Small intestine (tissue), 7 donors: ENCODE data around the gene THSD7A. TPM values are rescaled to one million over a fixed set of nuclear protein-coding genes. Genes with fewer than 3 reads are reported as not detected.

ENCODE experiments used
- DNase-seq, 2 donors: peaks; one replicate each; pipeline versions ENCODE4 v3.0.0 to v3.0.0-alpha.2; 2013
- FAIRE-seq: peaks from 2 replicates; lab custom pipeline; 2012; peaks lifted over from hg19 to GRCh38; lab: Jason Lieb, UNC
- H3K27ac ChIP-seq, 3 donors: one replicate each; pipeline ENCODE4 v1.5.1; 2013; ENCODE audit warnings: low read length in 2 of 3, mild to moderate bottlenecking in 2 of 3, control low read depth in 1 of 3, inconsistent platforms in 1 of 3, low read depth in 1 of 3, moderate library complexity in 1 of 3
- H3K27me3 ChIP-seq, 3 donors: one replicate each; pipeline ENCODE4 v1.6.1; 2013; ENCODE audit warnings: low read length in 3 of 3, inconsistent platforms in 1 of 3; ENCODE audit not compliant: control insufficient read depth in 3 of 3, insufficient read depth in 3 of 3
- H3K36me3 ChIP-seq, 3 donors: one replicate each; pipeline ENCODE4 v1.6.1; 2013; ENCODE audit warnings: low read length in 3 of 3, inconsistent platforms in 1 of 3, low read depth in 1 of 3, mild to moderate bottlenecking in 1 of 3, moderate library complexity in 1 of 3; ENCODE audit not compliant: control insufficient read depth in 3 of 3, insufficient read depth in 2 of 3
- H3K4me1 ChIP-seq, 3 donors: one replicate each; pipeline ENCODE4 v1.6.1; 2013; ENCODE audit warnings: low read length in 2 of 3, inconsistent platforms in 1 of 3, low read depth in 1 of 3, mild to moderate bottlenecking in 1 of 3, moderate library complexity in 1 of 3; ENCODE audit not compliant: control insufficient read depth in 3 of 3, insufficient read depth in 2 of 3
- H3K4me3 ChIP-seq, 3 donors: one replicate each; pipeline ENCODE4 v1.5.1; 2013; ENCODE audit warnings: low read length in 3 of 3, control low read depth in 1 of 3, inconsistent platforms in 1 of 3, low read depth in 1 of 3, mild to moderate bottlenecking in 1 of 3, moderate library complexity in 1 of 3
- H3K9me3 ChIP-seq, 2 donors: one replicate each; pipeline ENCODE4 v1.6.1; 2013; ENCODE audit warnings: low read depth in 1 of 2, low read length in 1 of 2; ENCODE audit not compliant: control insufficient read depth in 2 of 2, insufficient read depth in 1 of 2
- WGBS, 3 donors: extraction: QIAGEN DNeasy Blood & Tissue Kit; methylation state at CpG; one replicate each; pipeline ENCODE4 v1.1.7; 2013; 5-methylcytosine and 5-hydroxymethylcytosine counted together
- polyA plus RNA-seq, 4 donors: library from polyadenylated mRNA; stranded (reverse) in 3 of 4; unstranded in 1 of 4; fragments of 200-250 nt in 3 of 4; fragments of 120-200 nt in 1 of 4; gene quantifications; one replicate each; pipeline versions ENCODE4 v1.2.1 to v1.2.3, GENCODE V29; 2013
- donor health status: healthy with polysubstance abuse.
- donor health status: control.
- donor health status: control.
- donor health status: Bipolar disorder and iron deficiency.
- donor health status: healthy.

THSD7A gene
- polyA plus RNA-seq, 4 donors: 1.1 to 3.5 TPM; not detected in 2

DNA sequence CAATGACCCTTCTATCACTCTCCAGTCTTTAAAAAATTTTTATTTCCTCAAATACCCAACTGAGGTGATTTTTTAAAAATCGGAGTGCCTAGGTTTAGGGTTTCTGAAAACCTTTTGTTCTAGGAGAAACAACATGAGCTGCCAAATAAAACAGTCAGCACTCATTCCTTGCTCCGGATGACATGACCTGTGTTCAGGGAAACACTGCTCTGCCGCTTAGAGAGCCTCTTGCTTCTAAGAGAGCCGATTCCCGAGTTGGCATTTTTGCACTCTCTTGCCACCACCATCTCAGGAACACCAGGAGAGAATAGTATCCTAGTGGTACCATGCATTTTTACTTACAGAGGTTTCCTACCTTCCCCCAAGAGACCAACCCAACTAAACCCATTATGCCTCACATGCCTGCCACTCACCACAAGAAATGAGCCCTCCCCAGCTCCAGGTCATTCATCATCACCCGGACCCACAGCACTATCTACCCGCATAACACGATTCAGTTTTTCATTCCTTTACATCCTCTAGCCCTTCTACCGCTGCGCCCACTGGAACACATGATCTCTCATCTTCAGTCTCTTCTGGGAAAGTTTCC lies 365.4 kb downstream of the THSD7A start:
- H3K27me3 ChIP-seq: no peaks in the 10 kb centered on the region
- FAIRE-seq: no peak

GRCh38 chr7:11464624-11465023 lies 367.4 kb downstream of the THSD7A start:
- no peak for DNase-seq
- no peaks in the 10 kb centered on the region for H3K27me3 ChIP-seq
- 61 to 76% (median 70%) methylated on average over 3 of the region's 3 CpGs for WGBS, 3 donors

More for the DNA sequence above, 365.4 kb downstream of the THSD7A start:
- Histone ChIP-seq H3K4me3 (no peak overlapping the region), H3K36me3 (no peaks in the 10 kb centered on the region), H3K27ac (no peak overlapping the region), H3K9me3 (no peaks in the 10 kb centered on the region), H3K4me1 (peaks cover 0 to 9% (median 0%) of the 10 kb centered on the region in 3 donors)
- no peak for DNase-seq
- 86 to 89% (median 89%) methylated on average over 10 of the region's 10 CpGs for WGBS, 3 donors

GRCh38 chr7:11461946-11462345 lies 370.1 kb downstream of the THSD7A start:
- DNase-seq: peak in 1 of 2 donors; percentile 69
- 51 to 69% (median 64%) methylated on average over 6 of the region's 6 CpGs for WGBS, 3 donors
- H3K9me3 ChIP-seq: no peaks in the 10 kb centered on the region
- no peak for FAIRE-seq
- H3K27me3 ChIP-seq: no peaks in the 10 kb centered on the region
- peaks cover 0 to 7% (median 0%) of the 10 kb centered on the region in 3 donors for H3K4me1 ChIP-seq
- H3K27ac ChIP-seq: peak overlapping the region in 1 of 3 donors; percentile 73
- peak overlapping the region in 1 of 3 donors; percentile 18 for H3K4me3 ChIP-seq
- H3K36me3 ChIP-seq: no peaks in the 10 kb centered on the region

More at GRCh38 chr7:11464624-11465023, 367.4 kb downstream of the THSD7A start:
- no peak for FAIRE-seq
- H3K27ac ChIP-seq: no peak overlapping the region
- no peaks in the 10 kb centered on the region for H3K36me3 ChIP-seq
- H3K9me3 ChIP-seq: no peaks in the 10 kb centered on the region
- H3K4me1 ChIP-seq: peaks cover 0 to 8% (median 0%) of the 10 kb centered on the region in 3 donors
- H3K4me3 ChIP-seq: no peak overlapping the region

DNA sequence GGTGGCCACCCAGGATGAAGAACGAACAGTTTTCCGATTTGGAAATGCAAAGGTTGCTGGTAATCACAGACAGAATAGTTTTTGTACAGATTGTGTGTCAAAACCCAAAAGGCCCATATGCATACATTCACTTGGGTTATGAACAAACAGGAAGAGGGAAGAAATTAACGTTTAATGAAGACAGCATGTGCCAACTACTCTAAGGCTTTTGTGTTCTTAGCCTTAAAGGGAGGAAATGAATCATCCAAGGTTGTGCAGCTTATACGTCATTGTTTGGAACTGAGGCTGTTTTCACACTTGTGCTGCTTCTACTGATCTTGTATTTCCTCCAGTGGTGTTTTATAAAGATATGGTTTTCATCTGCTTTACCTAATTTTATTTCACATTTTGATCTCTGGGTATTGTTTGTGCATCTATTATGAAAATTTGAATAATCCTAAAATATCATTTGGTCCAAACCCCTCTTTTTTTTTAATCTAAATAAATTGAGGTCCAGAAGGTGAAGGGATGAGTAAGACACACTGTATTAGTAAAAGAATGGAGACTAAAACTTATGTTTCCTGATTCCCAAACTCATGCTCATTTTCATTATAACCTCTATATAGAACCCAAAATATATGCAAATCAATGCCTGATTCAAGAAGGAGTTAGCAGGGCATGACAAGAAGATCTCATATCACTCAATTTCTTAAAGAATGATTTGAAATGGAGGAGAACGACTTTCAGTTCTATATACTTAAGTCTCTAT lies 373.1 kb downstream of the THSD7A start:
- WGBS, 3 donors: 58 to 66% (median 64%) methylated on average over 5 of the region's 5 CpGs
- no peak for DNase-seq
- Histone ChIP-seq H3K9me3 (no peaks in the 10 kb centered on the region), H3K27me3 (no peaks in the 10 kb centered on the region), H3K4me1 (peaks cover 0 to 7% (median 0%) of the 10 kb centered on the region in 3 donors), H3K36me3 (no peaks in the 10 kb centered on the region), H3K27ac (no peak overlapping the region), H3K4me3 (no peak overlapping the region)
- FAIRE-seq: no peak

- no peak for FAIRE-seq
- 51 to 75% (median 64%) methylated on average over 3 of the region's 3 CpGs for WGBS, 3 donors
- H3K27ac ChIP-seq: no peak overlapping the region
Measured at GRCh38 chr7:11457419-11457818, 374.6 kb downstream of the THSD7A start.

DNA sequence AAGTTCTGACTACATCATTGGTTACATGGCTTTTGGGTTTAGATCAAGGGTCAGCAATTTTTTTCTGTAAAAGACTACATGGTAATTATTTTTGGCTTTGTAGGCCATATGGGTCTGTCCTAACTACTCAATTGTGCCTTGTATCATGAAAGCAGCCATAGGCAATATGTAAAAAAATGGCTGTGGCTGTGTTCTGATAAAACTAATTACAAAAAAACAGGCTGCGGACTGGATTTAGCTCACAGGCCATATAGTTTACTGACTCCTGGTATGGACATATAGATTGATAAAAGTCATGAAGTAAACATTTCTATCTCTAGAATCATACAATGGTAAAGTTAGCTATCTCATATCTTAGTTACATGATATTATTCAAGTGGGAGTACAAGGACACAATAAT lies 375.4 kb downstream of the THSD7A start:
- 88 to 97% (median 95%) methylated on average over 1 of the region's 1 CpG for WGBS, 3 donors

More at GRCh38 chr7:11457419-11457818, 374.6 kb downstream of the THSD7A start:
- DNase-seq: no peak
- Histone ChIP-seq H3K4me3 (no peak overlapping the region), H3K36me3 (no peaks in the 10 kb centered on the region), H3K9me3 (no peaks in the 10 kb centered on the region), H3K4me1 (peaks cover 0 to 7% (median 0%) of the 10 kb centered on the region in 3 donors), H3K27me3 (no peaks in the 10 kb centered on the region)

GRCh38 chr7:11452476-11452875 lies 379.5 kb downstream of the THSD7A start:
- no peaks in the 10 kb centered on the region for H3K27me3 ChIP-seq
- H3K4me1 ChIP-seq: peaks cover 0 to 24% (median 0%) of the 10 kb centered on the region in 3 donors
- H3K36me3 ChIP-seq: no peaks in the 10 kb centered on the region
- 55 to 69% (median 66%) methylated on average over 3 of the region's 3 CpGs for WGBS, 3 donors
- no peaks in the 10 kb centered on the region for H3K9me3 ChIP-seq
- no peak overlapping the region for H3K4me3 ChIP-seq
- H3K27ac ChIP-seq: no peak overlapping the region
- DNase-seq (no peak), FAIRE-seq (no peak)

More for the DNA sequence above, 375.4 kb downstream of the THSD7A start:
- no peak overlapping the region for H3K27ac ChIP-seq
- no peaks in the 10 kb centered on the region for H3K36me3 ChIP-seq
- H3K4me3 ChIP-seq: no peak overlapping the region
- H3K27me3 ChIP-seq: no peaks in the 10 kb centered on the region
- DNase-seq: no peak
- no peaks in the 10 kb centered on the region for H3K9me3 ChIP-seq
- H3K4me1 ChIP-seq: peaks cover 0 to 4% (median 0%) of the 10 kb centered on the region in 3 donors
- FAIRE-seq: no peak

DNA sequence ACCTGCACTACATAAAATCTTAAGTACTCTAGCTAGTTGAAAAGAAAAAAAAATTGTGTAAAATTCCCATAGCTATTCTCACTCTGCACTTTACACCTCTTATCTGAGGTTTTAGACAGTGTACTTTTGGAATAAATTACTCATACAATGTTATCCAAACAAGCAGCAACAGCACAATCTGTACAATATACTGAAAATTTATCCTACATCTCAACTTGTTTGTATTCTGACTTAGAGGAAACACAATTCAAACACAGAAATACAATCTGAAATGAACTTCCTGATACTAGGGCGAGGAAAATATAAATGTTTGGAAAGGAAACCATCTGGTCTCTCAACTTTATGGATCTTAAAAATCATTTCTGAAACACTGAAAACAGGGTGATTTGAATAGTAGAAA lies 381.7 kb downstream of the THSD7A start:
- no peak for FAIRE-seq

More for the DNA sequence above, 381.7 kb downstream of the THSD7A start:
- Histone ChIP-seq H3K9me3 (peaks cover 0 to 2% of the 10 kb centered on the region in 2 donors), H3K27ac (peak overlapping the region in 1 of 3 donors; percentile 73), H3K36me3 (no peaks in the 10 kb centered on the region), H3K27me3 (no peaks in the 10 kb centered on the region), H3K4me1 (peaks cover 0 to 32% (median 0%) of the 10 kb centered on the region in 3 donors), H3K4me3 (no peak overlapping the region)
- DNase-seq: peak in 1 of 2 donors; percentile 41
- 21 to 22% (median 21%) methylated on average over 1 of the region's 1 CpG for WGBS, 3 donors
